ENCODE data around the gene MAP2K5. TPM values are rescaled to one million over a fixed set of nuclear protein-coding genes. Genes with fewer than 3 reads are reported as not detected.

The MAP2K5 gene
- total RNA-seq (2013; cell fraction: nucleolus; rRNA removed) = 39.1 and 40.1 TPM in 2 replicates
- total RNA-seq (2014; rRNA removed) = 5.9 and 6.3 TPM in 2 replicates
- total RNA-seq (2014; rRNA removed; fragmentation: Illumina TruSeq; extraction: Trizol) = 10.7 and 10.9 TPM in 2 replicates
- total RNA-seq (2021) = 19.3 and 19.4 TPM in 2 replicates
- polyA plus RNA-seq (2011; ENCODE audit: low read depth) = 8.7 TPM
- polyA plus RNA-seq (2011; rRNA removed) = 5.1 and 7.0 TPM in 2 replicates
- polyA plus RNA-seq (2011; cell fraction: cytosol; rRNA removed) = 2.6 and 3.7 TPM in 2 replicates
- 16.5 and 22.6 TPM in 2 replicates for polyA plus RNA-seq (2011; cell fraction: nucleus; rRNA removed)
- 12.2 and 15.8 TPM in 2 replicates for polyA plus RNA-seq (2012)
- 12.5 and 13.6 TPM in 2 replicates for polyA plus RNA-seq (2014; fragmentation: Illumina TruSeq; extraction: Trizol)
- polyA plus RNA-seq (2014; fragmentation: Nextera tagmentation; extraction: Ambion mirVana) = 1 to 10 TPM; 1.3 to 2.0 TPM
- polyA plus RNA-seq (2014; rRNA removed) = 8.3 and 10.2 TPM in 2 replicates
- polyA plus RNA-seq (2016; fragmentation: Nextera tagmentation; extraction: Ambion mirVana) = 10 to 100 TPM; 14.6 to 16.6 TPM
- 14.6 and 16.8 TPM in 2 replicates for polyA minus RNA-seq (2011; rRNA and poly(A)+ RNA removed)
- 3.1 and 5.3 TPM in 2 replicates for polyA minus RNA-seq (2011; cell fraction: cytosol; rRNA and poly(A)+ RNA removed)
- polyA minus RNA-seq (2011; cell fraction: nucleus; rRNA and poly(A)+ RNA removed) = 30.6 and 61.8 TPM in 2 replicates
- Bru-seq, nascent RNA = percentile 64 among the genes with signal in this experiment
- percentile 59 among the genes with signal in this experiment for BruChase-seq, experiment 1, labeled RNA remaining after a 6-hour chase
- percentile 61 among the genes with signal in this experiment for BruChase-seq, experiment 2, labeled RNA remaining after a 2-hour chase
- long read RNA-seq, experiment 1, transcript MAP2K5-201 (22 exons, 2,347 nt) = major isoform, 6 of 10 reads
- long read RNA-seq, experiment 1, partial matches to known transcripts = 0 of 10 reads
- long read RNA-seq, experiment 1, other reads (novel, unspliced or antisense) = 4 of 10 reads
- long read RNA-seq, experiment 2, partial matches to known transcripts = 3 of 19 reads
- long read RNA-seq, experiment 2, other reads (novel, unspliced or antisense) = 15 of 19 reads

DNA sequence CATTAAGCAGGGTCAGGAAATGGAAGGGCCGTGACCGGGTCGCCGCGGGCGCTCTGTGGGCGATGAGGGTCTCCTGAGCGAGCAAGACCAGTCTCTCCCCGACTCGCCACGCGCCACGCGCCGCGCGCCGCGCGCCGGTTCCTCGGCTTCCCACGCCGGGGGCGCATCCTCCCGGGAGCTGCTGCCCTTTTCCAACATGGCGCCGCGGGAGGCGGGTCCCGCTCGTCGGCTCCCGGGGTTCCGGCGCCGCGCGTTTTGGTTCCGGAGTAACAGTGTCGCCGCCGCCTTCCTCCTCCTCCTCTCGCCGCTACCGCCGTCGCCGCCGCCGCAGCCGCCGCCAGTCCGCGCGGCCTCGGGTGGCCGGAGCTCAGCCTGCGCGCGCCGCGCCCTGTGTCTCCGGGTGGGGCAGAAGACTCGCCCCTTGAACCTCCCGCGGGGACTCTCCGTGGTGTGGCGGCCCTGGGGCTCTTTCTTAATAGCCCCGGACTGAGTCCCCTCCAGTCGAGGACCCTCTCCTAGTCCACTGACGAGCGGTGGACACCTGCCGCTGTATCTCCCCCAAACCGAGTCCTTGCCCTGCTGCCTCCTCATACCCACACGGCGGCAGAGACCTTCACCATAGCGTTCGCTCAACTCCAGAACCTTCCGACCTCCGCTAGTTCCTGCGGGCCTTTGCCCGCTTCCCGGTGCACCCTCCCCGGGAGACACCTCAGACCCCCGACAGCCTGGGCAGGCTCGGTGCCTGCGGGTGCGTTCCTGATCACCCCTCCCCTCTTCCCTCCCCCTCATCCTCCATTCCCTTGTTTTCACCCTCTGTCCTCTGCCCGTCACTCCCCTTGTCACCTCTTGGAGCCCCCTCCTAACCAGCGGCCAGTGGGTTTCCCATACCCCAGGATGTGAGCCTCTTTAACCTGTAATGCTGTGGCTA, at the start of gene MAP2K5:
Gene MAP2K5, plus strand, starts transcription at position 284 of the 928 bp plus-strand sequence. Its CDS starts 633 bp downstream, at position 917.
- H2AFZ ChIP-seq (ENCODE audit: control insufficient read depth, low read depth, low read length) = peak within 1 kb of the TSS; percentile 75
- peak within 1 kb of the TSS; percentile 94 for H3K9ac ChIP-seq (ENCODE audit: control insufficient read depth, insufficient read depth, low read length)
- ATAC-seq (peak; percentile 74), FAIRE-seq (no peak), DNase-seq (ENCODE audit: low read depth, low spot score) (no peak)
- ChIA-PET CTCF (interaction anchor here (0.6 to 1.3 kb wide), 2 partner anchors 15 to 456 kb away, joined by 4 to 5 read pairs; no protein-coding TSS in a partner anchor), SMC1A (ENCODE audit: uncharacterized antibody, unreplicated experiment) (interaction anchor here (1.0 to 1.2 kb wide), 3 partner anchors 11 to 298 kb away, joined by 3 to 4 read pairs (median 4); no protein-coding TSS in a partner anchor), POLR2A (interaction anchor here (0.9 kb wide), 1 partner anchor 10 kb away, joined by 3 read pairs; no protein-coding TSS in a partner anchor), RAD21 (ENCODE audit: unreplicated experiment) (interaction anchor here (0.7 to 1.3 kb wide), 5 partner anchors 15 to 471 kb away, joined by 3 to 5 read pairs (median 3); partner anchors contain the start of gene C15orf61)
- no TSS peak for BruUV-seq (replicated peaks)
- H3K4me3 ChIP-seq = peak within 1 kb of the TSS; percentile 97
- no peaks in the 10 kb centered on the region for H4K20me1 ChIP-seq (ENCODE audit: control insufficient read depth, insufficient read depth)
- no peaks in the 10 kb centered on the region for H3K9me3 ChIP-seq (replicated peaks; ENCODE audit: control insufficient read depth, insufficient read depth, low read length)
- H3K36me3 ChIP-seq (ENCODE audit: control insufficient read depth in 2 of 2, insufficient read depth in 2 of 2, low read length in 1 of 2) = no peaks in the 10 kb centered on the region; a peak in 1 of 4 replicates
- peak within 1 kb of the TSS; percentile 91 for H3K27ac ChIP-seq (ENCODE audit: control insufficient read depth, insufficient read depth)
- H3K79me2 ChIP-seq (ENCODE audit: control insufficient read depth, insufficient read depth, low read length) = peaks cover 16% of the 10 kb centered on the region
- peak within 1 kb of the TSS; percentile 94 for H3K4me2 ChIP-seq (ENCODE audit: control insufficient read depth, insufficient read depth)
- in situ Hi-C loops (cut with MboI) = loop anchor here (25.0 kb wide), 1 partner anchor 1270 kb away; the partner anchor contains the start of gene ANP32A
- peaks cover 26% of the 10 kb centered on the region for H3K4me1 ChIP-seq (ENCODE audit: control insufficient read depth, insufficient read depth, low read length)
- no peaks in the 10 kb centered on the region for H3K27me3 ChIP-seq (replicated peaks in 1 of 2; ENCODE audit: control insufficient read depth in 2 of 2, insufficient read depth in 2 of 2, low read length in 1 of 2)
- intact Hi-C loops (cut with micrococcal nuclease; ENCODE audit: unreplicated experiment) = no loop called here
- WGBS (ENCODE audit: insufficient coverage, insufficient replicate concordance, low lambda C conversion rate, missing lambda C conversion rate) = under 1% methylated on average over 69 of the region's 91 CpGs
- TF ChIP-seq TCF7 (IDR thresholded peaks at IDR 0.05; ENCODE audit: borderline replicate concordance) = no peak
- TF ChIP-seq TCF3 (IDR thresholded peaks at IDR 0.05; ENCODE audit: borderline replicate concordance, insufficient read depth, low read depth, low read length) = 0 out of 2 replicates have a peak, but pooled peaks have one; percentile 28
- TF ChIP-seq CBX3 (IDR thresholded peaks at IDR 0.05; ENCODE audit: borderline replicate concordance, low read depth) = no peak
- TF ChIP-seq, protein P1, sequence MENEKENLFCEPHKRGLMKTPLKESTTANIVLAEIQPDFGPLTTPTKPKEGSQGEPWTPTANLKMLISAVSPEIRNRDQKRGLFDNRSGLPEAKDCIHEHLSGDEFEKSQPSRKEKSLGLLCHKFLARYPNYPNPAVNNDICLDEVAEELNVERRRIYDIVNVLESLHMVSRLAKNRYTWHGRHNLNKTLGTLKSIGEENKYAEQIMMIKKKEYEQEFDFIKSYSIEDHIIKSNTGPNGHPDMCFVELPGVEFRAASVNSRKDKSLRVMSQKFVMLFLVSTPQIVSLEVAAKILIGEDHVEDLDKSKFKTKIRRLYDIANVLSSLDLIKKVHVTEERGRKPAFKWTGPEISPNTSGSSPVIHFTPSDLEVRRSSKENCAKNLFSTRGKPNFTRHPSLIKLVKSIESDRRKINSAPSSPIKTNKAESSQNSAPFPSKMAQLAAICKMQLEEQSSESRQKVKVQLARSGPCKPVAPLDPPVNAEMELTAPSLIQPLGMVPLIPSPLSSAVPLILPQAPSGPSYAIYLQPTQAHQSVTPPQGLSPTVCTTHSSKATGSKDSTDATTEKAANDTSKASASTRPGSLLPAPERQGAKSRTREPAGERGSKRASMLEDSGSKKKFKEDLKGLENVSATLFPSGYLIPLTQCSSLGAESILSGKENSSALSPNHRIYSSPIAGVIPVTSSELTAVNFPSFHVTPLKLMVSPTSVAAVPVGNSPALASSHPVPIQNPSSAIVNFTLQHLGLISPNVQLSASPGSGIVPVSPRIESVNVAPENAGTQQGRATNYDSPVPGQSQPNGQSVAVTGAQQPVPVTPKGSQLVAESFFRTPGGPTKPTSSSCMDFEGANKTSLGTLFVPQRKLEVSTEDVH (IDR thresholded peaks at IDR 0.05; ENCODE audit: low read depth, partially characterized antibody) = no peak
- no peak for TF ChIP-seq SREBF2 (IDR thresholded peaks at IDR 0.05; ENCODE audit: low read length)
- TF ChIP-seq FOXK2 (IDR thresholded peaks at IDR 0.05) = no peak
- no peak for TF ChIP-seq BCL11A (IDR thresholded peaks at IDR 0.05; ENCODE audit: low read depth, low read length)
- 0 out of 2 replicates have a peak, but pooled peaks have one; percentile 14 for TF ChIP-seq CHD1 (IDR thresholded peaks at IDR 0.05; ENCODE audit: low read depth, low read length)
- TF ChIP-seq, protein P2, sequence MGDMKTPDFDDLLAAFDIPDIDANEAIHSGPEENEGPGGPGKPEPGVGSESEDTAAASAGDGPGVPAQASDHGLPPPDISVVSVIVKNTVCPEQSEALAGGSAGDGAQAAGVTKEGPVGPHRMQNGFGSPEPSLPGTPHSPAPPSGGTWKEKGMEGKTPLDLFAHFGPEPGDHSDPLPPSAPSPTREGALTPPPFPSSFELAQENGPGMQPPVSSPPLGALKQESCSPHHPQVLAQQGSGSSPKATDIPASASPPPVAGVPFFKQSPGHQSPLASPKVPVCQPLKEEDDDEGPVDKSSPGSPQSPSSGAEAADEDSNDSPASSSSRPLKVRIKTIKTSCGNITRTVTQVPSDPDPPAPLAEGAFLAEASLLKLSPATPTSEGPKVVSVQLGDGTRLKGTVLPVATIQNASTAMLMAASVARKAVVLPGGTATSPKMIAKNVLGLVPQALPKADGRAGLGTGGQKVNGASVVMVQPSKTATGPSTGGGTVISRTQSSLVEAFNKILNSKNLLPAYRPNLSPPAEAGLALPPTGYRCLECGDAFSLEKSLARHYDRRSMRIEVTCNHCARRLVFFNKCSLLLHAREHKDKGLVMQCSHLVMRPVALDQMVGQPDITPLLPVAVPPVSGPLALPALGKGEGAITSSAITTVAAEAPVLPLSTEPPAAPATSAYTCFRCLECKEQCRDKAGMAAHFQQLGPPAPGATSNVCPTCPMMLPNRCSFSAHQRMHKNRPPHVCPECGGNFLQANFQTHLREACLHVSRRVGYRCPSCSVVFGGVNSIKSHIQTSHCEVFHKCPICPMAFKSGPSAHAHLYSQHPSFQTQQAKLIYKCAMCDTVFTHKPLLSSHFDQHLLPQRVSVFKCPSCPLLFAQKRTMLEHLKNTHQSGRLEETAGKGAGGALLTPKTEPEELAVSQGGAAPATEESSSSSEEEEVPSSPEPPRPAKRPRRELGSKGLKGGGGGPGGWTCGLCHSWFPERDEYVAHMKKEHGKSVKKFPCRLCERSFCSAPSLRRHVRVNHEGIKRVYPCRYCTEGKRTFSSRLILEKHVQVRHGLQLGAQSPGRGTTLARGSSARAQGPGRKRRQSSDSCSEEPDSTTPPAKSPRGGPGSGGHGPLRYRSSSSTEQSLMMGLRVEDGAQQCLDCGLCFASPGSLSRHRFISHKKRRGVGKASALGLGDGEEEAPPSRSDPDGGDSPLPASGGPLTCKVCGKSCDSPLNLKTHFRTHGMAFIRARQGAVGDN (IDR thresholded peaks at IDR 0.05) = peak; percentile 75
- peak; percentile 99 for TF ChIP-seq YY1 (IDR thresholded peaks at IDR 0.05; ENCODE audit: low read depth, low read length)
- no peak for TF ChIP-seq SREBF1 (IDR thresholded peaks at IDR 0.05; ENCODE audit: low read length)
- TF ChIP-seq YBX1 (IDR thresholded peaks at IDR 0.05) = no peak

Data from GM12878 (cell line).